G401 (cell line): ENCODE data around the gene CTTNBP2NL. TPM values are rescaled to one million over a fixed set of nuclear protein-coding genes. Genes with fewer than 3 reads are reported as not detected.
"Not testable (repeated sequence)": the region's sequence is repeated elsewhere in the genome, so short reads cannot be mapped to it uniquely, and the experiment has no call there.

Experiments used
- DNase-seq: peaks from one replicate; pipeline ENCODE4 v3.0.0-alpha.2; 2015; ENCODE audit warnings: low spot score
- in situ Hi-C: cut with HindIII; loops from 2 replicates; pipeline ENCODE4 v1.10.0; 2016; ENCODE audit warnings: low sequenced_read_pairs, mixed read lengths
- total RNA-seq: library from RNA; depleted of rRNA; stranded (reverse); fragments of >200 nt; shearing (Covaris generic); gene quantifications from 2 replicates; pipeline ENCODE4 v1.2.3, GENCODE V29; 2014

The CTTNBP2NL gene
- total RNA-seq, 1 experiment from 2014 or later: 13.2 TPM

- DNase-seq: no peak
- in situ Hi-C loops: no loop called here
These were observed 12.1 kb upstream of the CTTNBP2NL start for GRCh38 chr1:112383759-112384370.

DNA sequence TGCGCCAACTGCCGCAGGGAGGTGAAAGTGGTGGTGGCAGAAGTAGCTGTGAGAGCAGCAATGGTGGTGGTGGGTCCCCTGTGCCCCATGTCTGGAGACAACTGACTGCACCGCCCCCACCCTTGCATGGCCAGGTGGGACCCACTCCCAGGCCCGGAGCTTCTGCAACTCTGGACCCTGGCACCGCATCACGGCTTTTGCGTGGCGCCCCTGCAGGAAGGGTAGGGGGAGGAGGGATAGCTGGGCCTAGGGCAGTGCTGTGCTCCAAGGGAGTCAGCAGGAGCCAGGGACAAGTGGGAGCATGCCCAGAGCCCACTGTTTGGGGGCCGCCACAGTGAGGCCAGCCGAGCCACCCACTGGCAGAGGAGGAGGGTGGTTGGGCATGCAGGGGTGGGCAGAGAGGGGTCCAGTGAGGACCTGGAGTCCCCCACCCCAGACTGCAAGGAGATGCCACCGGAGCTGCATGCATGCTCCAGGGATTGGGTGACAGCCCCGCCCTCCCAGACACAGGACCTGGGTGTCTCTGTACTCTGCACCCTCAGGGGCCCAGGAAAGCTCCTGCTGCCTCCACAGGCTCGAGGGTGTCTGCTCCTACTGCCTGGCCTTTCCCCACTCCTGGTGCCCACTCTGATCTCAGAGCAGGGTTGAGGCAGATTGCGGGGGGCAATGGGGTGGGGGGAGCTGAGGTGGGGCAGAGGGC is 9.8 kb upstream of the CTTNBP2NL start:
- DNase-seq: no peak
- in situ Hi-C loops: no loop called here

- in situ Hi-C loops: no loop called here
- no peak for DNase-seq
These were observed 9.2 kb upstream of the CTTNBP2NL start for GRCh38 chr1:112386731-112387346.

DNA sequence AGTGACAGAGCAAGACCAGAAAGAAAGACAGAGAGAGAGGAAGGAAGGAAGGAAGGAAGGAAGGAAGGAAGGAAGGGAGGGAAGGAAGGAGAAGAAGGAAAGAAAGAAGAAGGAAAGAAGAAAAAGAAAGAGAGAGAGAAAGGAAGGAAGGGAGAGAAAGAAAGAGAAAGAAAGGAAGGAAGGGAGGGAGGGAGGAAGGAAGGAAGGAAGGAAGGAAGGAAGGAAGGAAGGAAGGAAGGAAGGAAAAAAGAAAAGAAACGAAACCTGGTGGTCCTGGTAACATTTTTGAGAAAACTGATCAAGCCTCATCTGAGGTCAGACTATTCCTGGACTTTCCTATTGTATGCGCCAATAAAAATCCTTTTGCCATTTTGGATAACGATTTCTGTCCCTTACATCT is 8.2 kb upstream of the CTTNBP2NL start:
- no peak for DNase-seq
- in situ Hi-C loops: no loop called here

GRCh38 chr1:112388436-112388835 is 7.6 kb upstream of the CTTNBP2NL start:
- in situ Hi-C loops: no loop called here
- DNase-seq: peak; percentile 80

DNA sequence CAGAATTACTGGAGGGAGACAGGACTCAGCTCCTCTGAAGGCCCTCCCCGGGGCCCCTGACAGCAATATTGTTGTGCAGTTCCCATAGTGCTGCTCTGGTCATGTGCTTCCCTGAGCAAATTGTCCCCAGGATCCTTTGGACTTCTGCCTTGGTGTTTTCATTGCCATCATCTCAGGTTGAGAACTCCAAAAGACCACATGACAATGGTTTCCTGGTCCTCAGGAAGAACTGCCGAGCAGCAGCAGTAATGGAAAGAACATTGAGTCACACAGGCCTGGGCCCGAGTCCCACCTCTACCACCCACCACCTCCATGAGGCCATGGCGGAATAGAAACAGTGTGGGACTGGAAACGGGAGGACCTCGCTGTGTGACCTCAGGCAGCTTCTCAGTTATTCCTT is 6.3 kb upstream of the CTTNBP2NL start:
- in situ Hi-C loops: no loop called here
- DNase-seq: no peak

DNA sequence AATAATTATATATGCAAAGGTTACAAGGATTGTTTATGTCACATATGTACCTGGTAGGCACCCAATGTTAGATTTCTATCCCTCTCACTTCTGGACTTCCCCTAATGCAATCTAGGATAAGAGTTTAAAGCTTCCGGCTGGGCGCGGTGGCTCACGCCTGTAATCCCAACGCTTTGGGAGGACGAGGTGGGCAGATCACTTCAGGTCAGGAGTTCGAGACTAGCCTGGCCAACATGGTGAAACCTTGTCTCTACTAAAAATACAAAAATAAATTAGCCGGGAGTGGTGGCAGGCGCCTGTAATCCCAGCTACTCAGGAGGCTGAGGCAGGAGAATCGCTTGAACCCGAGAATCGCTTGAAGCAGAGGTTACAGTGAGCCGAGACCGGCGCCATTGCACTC is 5.7 kb upstream of the CTTNBP2NL start:
- in situ Hi-C loops, DNase-seq: not testable (repeated sequence)

GRCh38 chr1:112390775-112391602 is 5.0 kb upstream of the CTTNBP2NL start:
- DNase-seq: peak; percentile 94
- in situ Hi-C loops: no loop called here

GRCh38 chr1:112391603-112391940 is 4.4 kb upstream of the CTTNBP2NL start:
- in situ Hi-C loops: no loop called here
- DNase-seq: no peak

DNA sequence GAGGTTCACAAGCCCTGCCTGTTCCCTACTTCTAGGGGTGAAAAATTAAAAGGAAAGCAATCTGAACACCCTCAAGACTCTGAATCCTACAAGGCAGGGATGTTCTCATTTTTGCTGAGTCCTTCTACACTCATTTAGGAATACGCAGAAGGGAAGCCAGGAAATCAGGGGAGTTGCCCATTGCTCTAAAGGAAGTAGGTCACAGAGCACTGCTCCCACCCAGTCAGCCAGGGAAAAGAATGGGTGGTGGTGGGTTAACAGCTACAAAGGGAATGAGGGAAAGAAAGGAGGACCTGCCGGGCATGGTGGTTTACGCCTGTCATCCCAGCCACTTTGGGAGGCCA is 2.4 kb upstream of the CTTNBP2NL start:
- in situ Hi-C loops: no loop called here

DNA sequence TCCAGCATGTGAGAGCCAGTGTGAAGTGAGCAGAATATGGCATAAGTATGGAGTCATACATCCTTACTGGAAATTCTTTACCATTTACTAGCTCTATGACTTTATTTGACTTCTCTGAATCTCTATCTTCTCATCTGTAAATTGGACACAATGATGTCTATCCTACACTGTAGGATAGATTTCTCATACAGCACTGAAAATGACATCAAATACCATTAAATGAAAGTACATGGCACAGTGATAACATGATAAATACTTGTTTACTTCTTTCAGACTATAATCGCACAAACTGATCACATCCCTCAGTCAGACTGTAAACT is 1.3 kb upstream of the CTTNBP2NL start:
- DNase-seq: no peak
- in situ Hi-C loops: no loop called here

More for the DNA sequence above, 2.4 kb upstream of the CTTNBP2NL start:
- DNase-seq: no peak

DNA sequence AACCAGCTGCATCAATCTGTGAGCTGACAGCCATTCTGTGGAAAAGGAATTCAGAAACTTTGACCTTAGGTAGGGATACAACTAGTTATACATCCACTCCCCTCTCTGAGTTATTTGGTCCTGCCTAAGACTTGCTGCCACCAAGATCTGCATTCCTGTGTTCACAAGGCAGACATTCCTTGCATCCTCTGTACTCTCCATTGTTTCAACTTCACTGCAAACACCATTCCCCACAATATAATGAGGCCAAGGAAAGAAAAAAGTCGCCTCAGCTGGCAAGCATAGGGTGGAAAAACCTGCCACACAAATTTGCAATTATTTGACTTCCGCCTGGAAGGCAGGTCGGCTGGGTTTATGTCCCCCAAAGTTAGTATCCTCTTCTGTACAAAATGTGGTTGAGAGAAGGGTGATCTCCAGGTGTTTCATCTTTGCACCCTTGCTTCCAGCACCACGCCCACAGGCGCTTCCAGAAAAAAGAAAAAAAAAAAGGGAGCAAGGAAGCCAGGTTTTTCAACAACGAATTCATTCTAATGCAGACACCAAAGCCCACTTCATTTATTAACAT is 676 bp upstream of the CTTNBP2NL start:
- in situ Hi-C loops: no loop called here
- no peak for DNase-seq

GRCh38 chr1:112396653-112397471 is 848 bp downstream of the CTTNBP2NL start:
- DNase-seq: peak; percentile 41
- in situ Hi-C loops: no loop called here

GRCh38 chr1:112397841-112398240 is 1.8 kb downstream of the CTTNBP2NL start:
- in situ Hi-C loops: no loop called here
- no peak for DNase-seq

DNA sequence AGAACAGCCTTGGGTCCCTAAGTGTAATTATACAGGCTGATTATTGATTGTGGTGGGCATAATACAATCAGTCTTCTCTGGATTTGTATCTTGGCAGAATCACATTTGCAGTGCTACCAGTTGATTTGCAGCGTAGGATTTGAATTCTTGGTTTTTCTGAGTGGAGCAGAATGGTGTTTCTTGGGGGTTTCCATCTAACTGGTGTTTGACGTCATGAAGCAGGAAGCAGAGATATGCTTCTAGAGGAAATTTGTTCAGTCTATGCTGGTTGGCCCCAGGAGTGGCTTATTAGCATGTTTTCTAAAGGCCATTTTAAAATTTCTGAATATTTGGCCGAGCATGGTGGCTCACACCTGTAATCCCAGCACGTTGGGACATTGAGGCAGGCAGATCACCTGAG is 3.4 kb downstream of the CTTNBP2NL start:
- DNase-seq: no peak
- in situ Hi-C loops: no loop called here

- in situ Hi-C loops, DNase-seq: not testable (repeated sequence)
These were observed 4.7 kb downstream of the CTTNBP2NL start for GRCh38 chr1:112400706-112401105.

DNA sequence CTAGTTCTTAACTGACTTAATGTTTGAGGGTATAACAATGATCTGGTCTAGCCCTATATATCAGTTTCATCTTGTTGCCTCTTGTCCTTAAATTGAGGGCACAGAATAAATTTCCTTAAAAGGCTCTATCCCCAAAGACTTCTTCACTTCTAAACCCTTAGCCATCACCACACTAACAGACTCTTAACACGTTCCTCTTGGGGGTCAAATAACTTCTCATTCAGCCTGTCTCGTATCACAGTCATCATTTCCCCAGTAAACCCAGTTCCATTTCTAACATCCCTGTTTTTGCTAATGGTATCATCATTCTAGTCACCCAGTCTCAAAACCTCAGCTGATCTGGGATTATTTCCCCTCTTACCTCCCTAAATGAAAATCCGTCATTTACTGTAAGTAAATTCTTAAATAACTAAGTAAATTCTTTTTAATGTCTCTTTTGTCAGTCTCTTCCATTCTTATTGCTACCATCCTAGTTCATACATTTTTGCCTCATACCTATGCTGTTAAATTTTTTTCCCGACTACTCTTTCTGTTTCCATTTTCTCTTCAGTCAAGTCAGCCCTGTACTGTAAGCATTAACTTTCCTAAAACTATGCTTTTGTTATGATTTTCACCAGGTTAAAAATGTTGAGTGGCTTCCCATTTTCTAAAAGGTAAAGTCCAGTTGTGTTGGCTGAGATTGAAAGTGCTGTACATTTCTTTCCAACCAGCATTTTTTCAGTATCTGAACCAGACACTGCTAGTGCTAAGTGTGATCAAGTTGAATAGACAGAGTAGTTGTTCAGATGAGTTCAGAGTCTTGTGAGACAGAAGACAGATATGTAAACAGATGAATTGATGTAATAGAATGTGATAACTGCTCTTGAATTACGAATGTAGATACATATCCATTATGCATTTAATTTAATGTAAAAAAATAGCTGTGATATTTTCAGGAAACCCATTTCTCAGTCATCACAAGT is 6.9 kb downstream of the CTTNBP2NL start:
- no peak for DNase-seq

GRCh38 chr1:112406771-112407170 is 10.8 kb downstream of the CTTNBP2NL start:
- in situ Hi-C loops: no loop called here

More for the DNA sequence above, 6.9 kb downstream of the CTTNBP2NL start:
- in situ Hi-C loops: no loop called here

More at GRCh38 chr1:112406771-112407170, 10.8 kb downstream of the CTTNBP2NL start:
- no peak for DNase-seq
